Thyroid gland (tissue), 4 donors: ENCODE measurements around the gene E4F1.

Experiments
- POLR2A ChIP-seq, 2 donors: fragments of 450-650 bp; IDR thresholded peaks; one replicate each; pipeline ENCODE4 v1.6.1; 2017; ENCODE audit warnings: antibody characterized with exemption in 2 of 2, mild to moderate bottlenecking in 2 of 2, moderate library complexity in 1 of 2
- TF ChIP-seq, protein P1 (sequence below), 6 experiments: fragments of 200-600 bp in 3 of 6; fragments of 450-650 bp in 3 of 6; sonication (generic) in 3 of 6; IDR thresholded peaks; one replicate each; pipeline ENCODE4 v1.5.1; 2016 to 2019; ENCODE audit warnings: antibody characterized with exemption in 6 of 6, mild to moderate bottlenecking in 2 of 6, inconsistent platforms in 1 of 6, moderate library complexity in 1 of 6

DNA sequence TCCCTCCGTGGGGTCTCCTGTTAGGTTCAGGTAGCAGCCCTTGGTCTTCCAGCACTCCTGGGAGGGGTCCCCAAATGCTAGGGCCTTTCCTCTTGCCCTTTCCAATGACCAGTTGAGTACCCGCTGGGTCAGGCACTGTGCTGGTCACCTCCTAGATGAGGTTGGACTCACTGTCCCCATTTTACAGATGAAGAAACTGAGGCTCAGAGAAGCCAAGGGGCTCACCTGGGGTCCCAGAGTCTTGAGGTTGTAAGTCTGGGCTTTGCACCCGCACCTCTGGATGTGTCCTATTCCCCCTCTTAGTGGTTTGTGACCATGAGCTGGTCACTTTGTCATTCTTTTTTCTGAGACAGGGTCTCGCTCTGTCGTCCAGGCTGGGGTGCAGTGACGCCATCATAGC lies 25.6 kb upstream of the E4F1 start:
- no peak for TF ChIP-seq POLR2A (IDR thresholded peaks at IDR 0.05)
- TF ChIP-seq, protein P1, sequence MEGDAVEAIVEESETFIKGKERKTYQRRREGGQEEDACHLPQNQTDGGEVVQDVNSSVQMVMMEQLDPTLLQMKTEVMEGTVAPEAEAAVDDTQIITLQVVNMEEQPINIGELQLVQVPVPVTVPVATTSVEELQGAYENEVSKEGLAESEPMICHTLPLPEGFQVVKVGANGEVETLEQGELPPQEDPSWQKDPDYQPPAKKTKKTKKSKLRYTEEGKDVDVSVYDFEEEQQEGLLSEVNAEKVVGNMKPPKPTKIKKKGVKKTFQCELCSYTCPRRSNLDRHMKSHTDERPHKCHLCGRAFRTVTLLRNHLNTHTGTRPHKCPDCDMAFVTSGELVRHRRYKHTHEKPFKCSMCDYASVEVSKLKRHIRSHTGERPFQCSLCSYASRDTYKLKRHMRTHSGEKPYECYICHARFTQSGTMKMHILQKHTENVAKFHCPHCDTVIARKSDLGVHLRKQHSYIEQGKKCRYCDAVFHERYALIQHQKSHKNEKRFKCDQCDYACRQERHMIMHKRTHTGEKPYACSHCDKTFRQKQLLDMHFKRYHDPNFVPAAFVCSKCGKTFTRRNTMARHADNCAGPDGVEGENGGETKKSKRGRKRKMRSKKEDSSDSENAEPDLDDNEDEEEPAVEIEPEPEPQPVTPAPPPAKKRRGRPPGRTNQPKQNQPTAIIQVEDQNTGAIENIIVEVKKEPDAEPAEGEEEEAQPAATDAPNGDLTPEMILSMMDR (IDR thresholded peaks at IDR 0.05) = no peak
